CD4-positive, alpha-beta memory T cell (primary cell): ENCODE measurements around the gene AQP3. TPM values are rescaled to one million over a fixed set of nuclear protein-coding genes. Genes with fewer than 3 reads are reported as not detected.

ENCODE experiments used
- CTCF ChIA-PET: fragments of 350-600 bp; sonication (Branson Sonifier 250); formaldehyde crosslinking; loops from one replicate; lab custom pipeline; 2021; ENCODE audit warnings: inconsistent platforms; ENCODE audit not compliant: partially characterized antibody; lab: Charles Lee
- POLR2A ChIA-PET: fragments of 350-600 bp; sonication (Branson Sonifier 250); formaldehyde crosslinking; loops from one replicate; lab custom pipeline; 2021; ENCODE audit not compliant: partially characterized antibody; lab: Charles Lee
- DNase-seq, 5 donors: peaks; one replicate each; pipeline versions ENCODE4 v3.0.0 to v3.0.0-alpha.2; 2020 to 2022; ENCODE audit warnings: mixed read lengths in 1 of 5
- H3K27ac ChIP-seq: one replicate; pipeline ENCODE4 v1.7.0; 2013; ENCODE audit warnings: low read depth, low read length
- H3K27me3 ChIP-seq: 2 replicates; pipeline ENCODE4 v1.7.0; 2013; ENCODE audit warnings: mild to moderate bottlenecking, low read length, moderate library complexity; ENCODE audit not compliant: insufficient read depth
- H3K36me3 ChIP-seq: 2 replicates; pipeline ENCODE4 v1.7.0; 2013; ENCODE audit warnings: mild to moderate bottlenecking, low read length, moderate library complexity; ENCODE audit not compliant: insufficient read depth
- H3K4me1 ChIP-seq: 2 replicates; pipeline ENCODE4 v1.7.0; 2013; ENCODE audit warnings: mild to moderate bottlenecking, low read length, moderate library complexity; ENCODE audit not compliant: insufficient read depth
- H3K4me3 ChIP-seq, 2 donors: one replicate each; pipeline ENCODE4 v1.7.0; 2013; ENCODE audit warnings: low read length in 2 of 2, mild to moderate bottlenecking in 1 of 2
- H3K9me3 ChIP-seq, 2 donors: one replicate each; pipeline ENCODE4 v1.7.0; 2013; ENCODE audit warnings: low read length in 2 of 2, control low read depth in 1 of 2; ENCODE audit not compliant: control insufficient read depth in 1 of 2
- H3K27ac Mint-ChIP-seq, 7 donors: one replicate each; pipeline ENCODE4 v1.8.0; 2020 to 2021; ENCODE audit warnings: mixed read lengths in 7 of 7, mild to moderate bottlenecking in 6 of 7, inconsistent platforms in 3 of 7, moderate library complexity in 3 of 7
- H3K27me3 Mint-ChIP-seq, 2 donors: one replicate each; pipeline ENCODE4 v1.8.0; 2020 to 2021; ENCODE audit warnings: mixed read lengths in 2 of 2
- H3K36me3 Mint-ChIP-seq, 2 donors: one replicate each; pipeline ENCODE4 v1.8.0; 2020 to 2021; ENCODE audit warnings: mixed read lengths in 2 of 2, inconsistent platforms in 1 of 2, mild to moderate bottlenecking in 1 of 2
- H3K4me1 Mint-ChIP-seq, 4 donors: one replicate each; pipeline ENCODE4 v1.8.0; 2020 to 2021; ENCODE audit warnings: mixed read lengths in 4 of 4, mild to moderate bottlenecking in 1 of 4
- H3K4me3 Mint-ChIP-seq, 8 donors: one replicate each; pipeline ENCODE4 v1.8.0; 2020 to 2021; ENCODE audit warnings: mixed read lengths in 8 of 8, mild to moderate bottlenecking in 7 of 8, moderate library complexity in 6 of 8, inconsistent platforms in 3 of 8
- H3K9me3 Mint-ChIP-seq, 8 donors: one replicate each; pipeline ENCODE4 v1.8.0; 2020 to 2021; ENCODE audit warnings: mixed read lengths in 8 of 8, mild to moderate bottlenecking in 5 of 8, inconsistent platforms in 3 of 8, moderate library complexity in 1 of 8
- intact Hi-C: fragments of 100-400 bp; cut with micrococcal nuclease; formaldehyde crosslinking; loops from one replicate; pipeline ENCODE4 v1.15.1; 2023
- polyA plus RNA-seq, 2 donors: library from polyadenylated mRNA; unstranded; fragments of 300-500 nt; fragmentation: Illumina TruSeq; gene quantifications; one replicate each; pipeline ENCODE4 v1.2.3, GENCODE V29; 2021
- total RNA-seq, 2 experiments: library from RNA; stranded (reverse); gene quantifications; one replicate each; pipeline ENCODE4 v1.2.3, GENCODE V29; 2021

Gene AQP3
- total and polyA plus RNA-seq, 4 experiments from 2014 or later, result 172 to 562 (median 328) TPM

DNA sequence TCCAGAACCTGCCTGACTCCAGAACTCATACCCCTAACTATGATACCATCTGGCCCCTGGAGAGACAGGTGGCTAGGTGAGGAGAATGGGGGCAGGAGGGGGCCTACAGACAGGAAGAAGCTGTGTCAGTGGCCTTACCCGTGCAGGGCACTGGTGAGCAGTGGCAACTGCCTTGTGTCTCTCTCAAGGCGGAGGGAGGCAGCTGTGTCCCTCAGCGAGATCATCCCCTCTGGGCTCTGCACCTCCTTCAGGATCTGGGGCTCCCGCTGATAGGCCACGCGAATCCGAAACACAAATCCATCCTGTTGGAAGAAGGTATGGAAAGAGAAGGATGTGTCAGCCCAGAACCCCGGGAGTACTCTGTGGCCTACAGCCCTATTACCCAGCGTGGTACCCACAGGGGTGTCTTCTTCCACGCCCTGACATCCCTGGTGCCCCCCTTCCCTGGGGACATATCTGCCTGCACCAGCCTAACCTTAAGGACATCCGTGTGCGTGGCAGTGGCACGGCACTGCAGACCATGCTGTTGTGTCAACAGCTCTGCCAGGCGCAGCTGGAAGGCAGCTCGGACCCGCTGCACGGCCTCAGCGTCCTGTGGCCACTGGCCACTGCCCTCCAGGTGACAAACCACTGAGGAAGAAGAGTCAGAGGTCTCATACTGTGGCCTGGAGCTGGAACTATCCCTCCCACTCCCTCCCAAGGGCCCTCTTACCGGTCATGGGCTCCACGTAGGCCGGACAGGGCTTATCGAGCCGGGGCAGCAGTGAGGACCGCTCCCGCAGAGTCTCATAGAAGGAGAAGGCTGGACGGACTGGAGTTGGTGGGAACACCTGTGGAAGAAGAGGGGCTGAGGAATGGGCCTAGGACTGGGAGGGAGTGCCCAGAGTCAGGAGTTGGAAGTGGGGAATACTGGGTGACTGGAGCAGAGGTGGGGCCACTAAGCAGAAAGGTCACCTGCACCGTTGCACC lies 18.5 kb upstream of the AQP3 start:
- no peaks in the 10 kb centered on the region for H3K9me3 ChIP-seq
- H3K36me3 ChIP-seq, result peaks cover 88% of the 10 kb centered on the region
- peak in 1 of 5 donors; percentile 31 for DNase-seq
- Mint-ChIP-seq H3K4me1 (peaks cover 4 to 5% (median 5%) of the 10 kb centered on the region in 4 donors), H3K9me3 (no peaks in the 10 kb centered on the region), H3K4me3 (no peak overlapping the region), H3K27me3 (no peaks in the 10 kb centered on the region), H3K36me3 (peaks cover 57 to 79% of the 10 kb centered on the region in 2 donors), H3K27ac (peak overlapping the region; percentile 13 to 83 (median 50))
- H3K4me3 ChIP-seq, result no peak overlapping the region
- POLR2A ChIA-PET, result interaction anchor here (0.8 to 19.7 kb wide), 12 partner anchors 7 to 179 kb away, joined by 3 to 299 read pairs (median 8); partner anchors contain the start of genes AQP3, AQP7 and NOL6
- intact Hi-C loops, result loop anchor here (1.0 kb wide), 4 partner anchors 19 to 91 kb away; partner anchors contain the start of gene AQP3
- CTCF ChIA-PET, result interaction anchor here (0.7 to 24.2 kb wide), 18 partner anchors 7 to 179 kb away, joined by 3 to 562 read pairs (median 14); partner anchors contain the start of genes ANKRD18B, AQP3, AQP7 and NOL6
- H3K4me1 ChIP-seq, result no peaks in the 10 kb centered on the region
- H3K27me3 ChIP-seq, result no peaks in the 10 kb centered on the region
- H3K27ac ChIP-seq, result no peak overlapping the region

DNA sequence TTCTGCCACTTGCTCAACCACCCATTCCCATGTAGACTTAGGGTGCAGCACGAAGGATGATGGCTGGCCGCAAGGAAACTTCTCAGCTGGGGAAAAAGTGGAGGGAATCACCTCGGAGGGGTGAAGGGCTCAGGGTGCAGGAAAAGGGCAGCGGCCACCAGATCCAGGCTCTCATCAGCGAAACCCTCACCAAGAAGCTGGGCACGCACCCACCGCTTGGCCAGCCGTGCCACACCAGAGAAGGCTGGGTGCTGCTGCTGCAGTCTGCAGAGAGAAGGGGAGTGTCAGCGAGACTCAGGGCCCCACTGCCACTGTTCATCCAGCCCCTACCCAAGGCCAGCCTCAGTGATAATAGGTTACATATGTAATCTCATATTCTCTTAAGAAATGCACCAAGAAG lies 17.7 kb upstream of the AQP3 start:
- intact Hi-C loops, result no loop called here
- H3K27me3 Mint-ChIP-seq, result no peaks in the 10 kb centered on the region
- H3K4me1 Mint-ChIP-seq, result peaks cover 5 to 11% (median 8%) of the 10 kb centered on the region in 4 donors
- peak overlapping the region in 5 of 7 donors; percentile 15 to 74 (median 42) for H3K27ac Mint-ChIP-seq
- no peaks in the 10 kb centered on the region for H3K9me3 ChIP-seq
- no peaks in the 10 kb centered on the region for H3K9me3 Mint-ChIP-seq
- ChIA-PET POLR2A (interaction anchor here (1.3 to 19.7 kb wide), 6 partner anchors 8 to 90 kb away, joined by 3 to 299 read pairs (median 50); partner anchors contain the start of genes AQP3 and NOL6), CTCF (interaction anchor here (1.1 to 24.2 kb wide), 9 partner anchors 8 to 90 kb away, joined by 3 to 562 read pairs (median 31); partner anchors contain the start of genes AQP3, AQP7 and NOL6)
- H3K36me3 Mint-ChIP-seq, result peaks cover 50 to 75% of the 10 kb centered on the region in 2 donors
- peak in 1 of 5 donors; percentile 6 for DNase-seq
- peaks cover 86% of the 10 kb centered on the region for H3K36me3 ChIP-seq
- no peaks in the 10 kb centered on the region for H3K4me1 ChIP-seq
- no peak overlapping the region for H3K4me3 Mint-ChIP-seq
- H3K27ac ChIP-seq, result no peak overlapping the region
- no peaks in the 10 kb centered on the region for H3K27me3 ChIP-seq
- no peak overlapping the region for H3K4me3 ChIP-seq

DNA sequence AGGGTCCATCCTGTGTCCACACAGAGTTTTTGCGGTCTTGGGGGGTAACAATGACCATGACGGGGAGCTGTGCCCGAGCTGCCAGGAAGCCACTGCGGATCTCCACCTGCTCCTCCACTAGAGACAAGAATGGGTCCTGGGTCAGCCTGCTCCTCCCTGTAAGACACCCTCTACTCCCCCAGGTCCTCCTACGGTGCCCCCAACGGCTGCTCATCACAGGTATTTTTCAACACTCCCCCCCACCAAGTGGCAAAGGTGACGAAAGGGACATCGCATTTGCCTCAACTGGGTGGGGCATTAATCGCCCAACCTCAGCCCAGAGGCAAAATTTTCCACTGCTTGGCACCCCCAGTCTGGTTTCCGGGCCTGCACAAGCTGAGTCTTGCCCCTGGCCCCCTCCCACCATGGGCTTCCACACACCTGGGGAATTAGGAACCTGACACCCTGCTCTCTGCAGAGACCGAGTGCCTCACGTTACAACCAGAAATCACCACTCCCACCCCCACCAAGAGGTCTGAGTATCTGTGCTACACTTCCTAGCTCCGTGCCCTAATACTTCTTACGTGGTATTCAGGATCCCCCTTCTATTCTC lies 16.7 kb upstream of the AQP3 start:
- H3K36me3 Mint-ChIP-seq, result peaks cover 43 to 67% of the 10 kb centered on the region in 2 donors
- H3K4me1 Mint-ChIP-seq, result peaks cover 7 to 16% (median 11%) of the 10 kb centered on the region in 4 donors
- H3K4me3 Mint-ChIP-seq, result no peak overlapping the region
- DNase-seq, result peak in 1 of 5 donors; percentile 13
- POLR2A ChIA-PET, result interaction anchor here (1.3 to 19.7 kb wide), 7 partner anchors 9 to 174 kb away, joined by 3 to 299 read pairs (median 23); partner anchors contain the start of genes AQP3, NFX1 and NOL6
- peak overlapping the region in 4 of 7 donors; percentile 22 to 72 (median 52) for H3K27ac Mint-ChIP-seq
- H3K27me3 Mint-ChIP-seq, result no peaks in the 10 kb centered on the region
- CTCF ChIA-PET, result interaction anchor here (1.1 to 24.2 kb wide), 7 partner anchors 9 to 89 kb away, joined by 3 to 562 read pairs (median 113); partner anchors contain the start of genes AQP3, AQP7 and NOL6
- no peaks in the 10 kb centered on the region for H3K9me3 Mint-ChIP-seq
- Histone ChIP-seq H3K4me3 (no peak overlapping the region), H3K36me3 (peaks cover 77% of the 10 kb centered on the region), H3K4me1 (peaks cover 5% of the 10 kb centered on the region), H3K9me3 (no peaks in the 10 kb centered on the region), H3K27ac (no peak overlapping the region), H3K27me3 (no peaks in the 10 kb centered on the region)
- intact Hi-C loops, result no loop called here

GRCh38 chr9:33463151-33463550 lies 15.8 kb upstream of the AQP3 start:
- Mint-ChIP-seq H3K27ac (peak overlapping the region in 2 of 7 donors; percentile 17 to 58), H3K4me1 (peaks cover 15 to 26% (median 20%) of the 10 kb centered on the region in 4 donors), H3K36me3 (peaks cover 37 to 63% of the 10 kb centered on the region in 2 donors), H3K9me3 (no peaks in the 10 kb centered on the region), H3K27me3 (no peaks in the 10 kb centered on the region), H3K4me3 (no peak overlapping the region)
- Histone ChIP-seq H3K4me3 (no peak overlapping the region), H3K36me3 (peaks cover 67% of the 10 kb centered on the region), H3K27ac (no peak overlapping the region), H3K9me3 (no peaks in the 10 kb centered on the region), H3K27me3 (no peaks in the 10 kb centered on the region), H3K4me1 (peaks cover 15% of the 10 kb centered on the region)
- peak in 1 of 5 donors; percentile 22 for DNase-seq
- CTCF ChIA-PET, result interaction anchor here (1.3 to 24.2 kb wide), 6 partner anchors 10 to 88 kb away, joined by 3 to 562 read pairs (median 116); partner anchors contain the start of genes AQP3, AQP7 and NOL6
- POLR2A ChIA-PET, result interaction anchor here (0.9 to 19.7 kb wide), 8 partner anchors 10 to 173 kb away, joined by 3 to 299 read pairs (median 14); partner anchors contain the start of genes AQP3, NFX1 and NOL6
- intact Hi-C loops, result no loop called here

DNA sequence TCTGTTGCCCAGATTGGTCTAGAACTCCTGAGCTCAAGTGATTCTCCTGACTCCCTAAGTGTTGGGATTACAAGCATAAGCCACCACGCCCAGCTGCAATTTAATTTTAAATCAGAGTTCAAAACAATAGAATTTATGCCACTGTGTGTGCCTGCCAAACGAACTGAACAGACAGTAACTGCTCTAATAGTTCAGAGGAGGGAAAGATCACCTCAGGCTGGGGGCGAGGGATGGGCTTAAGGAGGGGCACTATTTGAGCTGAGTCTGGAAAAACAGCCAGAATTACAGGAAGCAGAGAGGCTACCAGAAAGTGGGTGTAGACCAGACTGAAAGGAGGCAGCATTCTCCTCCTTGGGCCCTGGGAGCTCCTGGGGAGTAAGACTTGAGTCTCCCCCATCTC lies 14.1 kb upstream of the AQP3 start:
- ChIA-PET CTCF (interaction anchor here (1.2 to 24.2 kb wide), 6 partner anchors 10 to 86 kb away, joined by 5 to 562 read pairs (median 17); partner anchors contain the start of genes AQP3, AQP7 and NOL6), POLR2A (interaction anchor here (3.4 to 19.7 kb wide), 4 partner anchors 11 to 57 kb away, joined by 23 to 299 read pairs (median 75); partner anchors contain the start of genes AQP3 and NOL6)
- no peak overlapping the region for H3K4me3 ChIP-seq
- H3K4me1 ChIP-seq, result peaks cover 31% of the 10 kb centered on the region
- DNase-seq, result no peak
- intact Hi-C loops, result no loop called here
- peaks cover 30 to 54% of the 10 kb centered on the region in 2 donors for H3K36me3 Mint-ChIP-seq
- no peaks in the 10 kb centered on the region for H3K27me3 Mint-ChIP-seq
- H3K36me3 ChIP-seq, result peaks cover 50% of the 10 kb centered on the region
- no peak overlapping the region for H3K27ac ChIP-seq
- no peak overlapping the region for H3K4me3 Mint-ChIP-seq
- H3K4me1 Mint-ChIP-seq, result peaks cover 21 to 38% (median 31%) of the 10 kb centered on the region in 4 donors
- no peaks in the 10 kb centered on the region for H3K9me3 Mint-ChIP-seq
- no peaks in the 10 kb centered on the region for H3K9me3 ChIP-seq
- H3K27ac Mint-ChIP-seq, result peak overlapping the region in 6 of 7 donors; percentile 1 to 81 (median 42)
- H3K27me3 ChIP-seq, result no peaks in the 10 kb centered on the region

DNA sequence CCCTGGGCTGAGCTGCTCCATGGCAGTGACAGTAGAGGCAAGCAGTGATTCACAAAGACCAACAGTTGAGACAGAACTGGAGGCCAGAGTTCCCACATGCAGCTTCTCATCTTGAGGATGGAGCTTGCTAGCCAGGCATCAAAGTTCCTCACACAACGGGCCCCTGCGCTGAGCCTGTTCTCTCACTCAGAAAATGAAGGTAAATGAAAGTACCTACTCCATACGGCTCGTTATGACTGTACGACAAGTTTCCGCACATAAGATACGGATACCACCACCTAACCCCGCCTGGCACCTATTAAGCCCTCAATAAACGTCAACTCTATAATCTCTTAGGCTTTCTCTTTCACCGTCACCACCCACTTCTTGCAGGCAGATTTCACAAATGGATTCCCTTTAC lies 13.5 kb upstream of the AQP3 start:
- Mint-ChIP-seq H3K36me3 (peaks cover 29 to 51% of the 10 kb centered on the region in 2 donors), H3K4me1 (peaks cover 23 to 45% (median 36%) of the 10 kb centered on the region in 4 donors), H3K27me3 (no peaks in the 10 kb centered on the region), H3K9me3 (no peaks in the 10 kb centered on the region), H3K27ac (peak overlapping the region in 6 of 7 donors; percentile 1 to 81 (median 15)), H3K4me3 (peak overlapping the region in 1 of 8 donors; percentile 26)
- DNase-seq, result peak in 1 of 5 donors; percentile 24
- Histone ChIP-seq H3K27me3 (no peaks in the 10 kb centered on the region), H3K27ac (no peak overlapping the region), H3K36me3 (peaks cover 44% of the 10 kb centered on the region), H3K4me1 (peaks cover 37% of the 10 kb centered on the region), H3K9me3 (no peaks in the 10 kb centered on the region), H3K4me3 (no peak overlapping the region)
- CTCF ChIA-PET, result interaction anchor here (1.2 to 24.2 kb wide), 7 partner anchors 9 to 86 kb away, joined by 3 to 562 read pairs (median 6); partner anchors contain the start of genes AQP3 and AQP7
- intact Hi-C loops, result no loop called here
- POLR2A ChIA-PET, result interaction anchor here (7.9 to 19.7 kb wide), 3 partner anchors 12 to 45 kb away, joined by 73 to 299 read pairs (median 77); partner anchors contain the start of genes AQP3 and NOL6
